Activated naive CD4-positive, alpha-beta T cell treated with anti-CD3 and anti-CD28 coated beads, Interleukin-2, amount 50 U/mL, for 24 hours (primary cell): Measurements from ENCODE around the gene TRIO.

ENCODE experiments used
- H3K27ac Mint-ChIP-seq: one replicate; pipeline ENCODE4 v1.8.0; 2021; ENCODE audit warnings: mild to moderate bottlenecking, mixed read lengths
- H3K27me3 Mint-ChIP-seq: one replicate; pipeline ENCODE4 v1.8.0; 2021; ENCODE audit warnings: mixed read lengths
- H3K36me3 Mint-ChIP-seq: one replicate; pipeline ENCODE4 v1.8.0; 2021; ENCODE audit warnings: mixed read lengths
- H3K4me1 Mint-ChIP-seq: one replicate; pipeline ENCODE4 v1.8.0; 2021; ENCODE audit warnings: mixed read lengths
- H3K4me3 Mint-ChIP-seq: one replicate; pipeline ENCODE4 v1.8.0; 2021; ENCODE audit warnings: mild to moderate bottlenecking, mixed read lengths
- H3K9me3 Mint-ChIP-seq: one replicate; pipeline ENCODE4 v1.8.0; 2021; ENCODE audit warnings: mixed read lengths

The TRIO gene

DNA sequence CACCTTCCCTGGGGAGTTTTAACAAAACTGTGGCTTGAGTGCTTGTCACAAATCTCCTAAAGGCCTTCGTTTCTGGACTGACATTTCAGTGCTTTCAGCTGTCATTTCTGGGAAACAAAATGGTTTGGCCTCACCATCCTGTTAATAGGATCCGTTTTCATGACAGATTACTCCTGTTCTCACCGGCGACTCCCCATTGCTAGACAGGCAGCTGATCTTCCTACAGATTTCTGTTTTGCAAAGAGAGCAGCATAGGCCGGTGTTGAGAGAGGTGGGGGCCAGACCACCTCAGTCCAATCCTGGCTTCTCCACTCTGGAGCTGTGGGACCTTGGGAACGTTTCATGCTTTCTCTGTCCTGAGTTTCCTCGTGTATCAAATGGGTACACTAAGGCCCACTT, 363.0 kb downstream of the TRIO start:
- no peaks in the 10 kb centered on the region for H3K27me3 Mint-ChIP-seq
- H3K4me1 Mint-ChIP-seq = no peaks in the 10 kb centered on the region
- no peak overlapping the region for H3K27ac Mint-ChIP-seq
- no peak overlapping the region for H3K4me3 Mint-ChIP-seq
- no peaks in the 10 kb centered on the region for H3K9me3 Mint-ChIP-seq
- H3K36me3 Mint-ChIP-seq = no peaks in the 10 kb centered on the region

DNA sequence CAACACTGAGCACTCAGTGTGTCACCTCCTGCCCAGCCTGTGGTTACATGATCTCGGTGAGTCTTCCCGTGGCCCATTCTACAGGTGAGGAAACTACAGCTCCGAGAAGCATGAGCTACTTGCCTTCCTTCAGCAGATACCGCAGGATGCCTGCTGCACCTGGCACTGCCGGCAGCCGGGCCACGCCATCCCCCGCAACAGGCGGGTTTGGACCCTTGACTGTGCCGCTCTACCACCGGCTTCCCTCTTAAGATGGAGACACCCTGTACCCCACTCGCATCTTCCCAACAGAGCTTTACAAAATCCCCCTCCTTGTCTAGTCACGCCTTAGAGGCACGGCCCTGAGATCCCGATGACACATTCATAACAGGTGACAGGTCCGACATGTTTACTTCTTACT, 363.5 kb downstream of the TRIO start:
- H3K9me3 Mint-ChIP-seq = no peaks in the 10 kb centered on the region
- H3K4me1 Mint-ChIP-seq = no peaks in the 10 kb centered on the region
- no peak overlapping the region for H3K27ac Mint-ChIP-seq
- H3K36me3 Mint-ChIP-seq = no peaks in the 10 kb centered on the region
- no peaks in the 10 kb centered on the region for H3K27me3 Mint-ChIP-seq
- H3K4me3 Mint-ChIP-seq = no peak overlapping the region

DNA sequence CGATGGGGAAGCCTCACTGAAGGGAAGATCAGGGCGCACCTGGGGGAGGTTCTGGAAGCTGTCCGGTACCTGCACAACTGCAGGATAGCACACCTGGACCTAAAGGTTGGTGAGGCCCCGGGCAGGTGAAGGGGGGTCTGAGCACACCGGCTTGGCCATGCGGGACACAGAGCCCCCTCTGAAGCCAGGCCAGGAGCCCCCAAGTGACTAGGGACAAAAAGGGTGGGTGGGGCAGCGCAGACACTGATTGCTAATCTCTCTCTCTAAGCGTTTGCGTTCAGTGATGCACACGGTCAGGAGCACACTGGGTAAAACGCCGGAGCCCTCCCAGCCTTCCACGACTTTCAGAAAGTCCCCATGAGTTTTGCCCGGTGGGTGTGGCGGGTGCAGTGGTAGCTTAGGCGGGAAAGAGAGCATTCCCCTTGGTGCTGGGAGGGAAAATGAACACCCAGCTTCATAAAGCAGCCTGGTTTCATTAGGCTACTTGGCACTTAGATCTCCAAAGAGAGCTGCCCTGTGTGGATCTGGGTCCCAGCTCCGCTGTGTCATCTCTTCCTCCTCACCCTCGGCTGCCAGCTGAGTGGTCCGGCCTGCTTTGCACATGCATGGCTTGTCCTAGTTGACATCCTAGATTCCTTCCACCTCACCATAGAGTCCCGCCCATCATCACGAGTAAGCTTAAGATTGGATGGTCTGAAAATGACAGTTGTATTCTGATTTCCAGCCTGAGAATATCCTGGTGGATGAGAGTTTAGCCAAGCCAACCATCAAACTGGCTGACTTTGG, 364.2 kb downstream of the TRIO start:
- Mint-ChIP-seq H3K4me1 (no peaks in the 10 kb centered on the region), H3K4me3 (no peak overlapping the region), H3K9me3 (no peaks in the 10 kb centered on the region), H3K27ac (no peak overlapping the region), H3K27me3 (no peaks in the 10 kb centered on the region), H3K36me3 (no peaks in the 10 kb centered on the region)

DNA sequence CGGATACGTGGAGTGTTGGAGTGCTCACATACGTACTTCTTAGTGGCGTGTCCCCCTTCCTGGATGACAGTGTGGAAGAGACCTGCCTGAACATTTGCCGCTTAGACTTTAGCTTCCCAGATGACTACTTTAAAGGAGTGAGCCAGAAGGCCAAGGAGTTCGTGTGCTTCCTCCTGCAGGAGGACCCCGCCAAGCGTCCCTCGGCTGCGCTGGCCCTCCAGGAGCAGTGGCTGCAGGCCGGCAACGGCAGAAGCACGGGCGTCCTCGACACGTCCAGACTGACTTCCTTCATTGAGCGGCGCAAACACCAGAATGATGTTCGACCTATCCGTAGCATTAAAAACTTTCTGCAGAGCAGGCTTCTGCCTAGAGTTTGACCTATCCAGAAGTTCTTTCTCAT, 364.9 kb downstream of the TRIO start:
- no peaks in the 10 kb centered on the region for H3K27me3 Mint-ChIP-seq
- H3K4me1 Mint-ChIP-seq = no peaks in the 10 kb centered on the region
- H3K36me3 Mint-ChIP-seq = no peaks in the 10 kb centered on the region
- H3K9me3 Mint-ChIP-seq = no peaks in the 10 kb centered on the region
- H3K27ac Mint-ChIP-seq = no peak overlapping the region
- H3K4me3 Mint-ChIP-seq = no peak overlapping the region

DNA sequence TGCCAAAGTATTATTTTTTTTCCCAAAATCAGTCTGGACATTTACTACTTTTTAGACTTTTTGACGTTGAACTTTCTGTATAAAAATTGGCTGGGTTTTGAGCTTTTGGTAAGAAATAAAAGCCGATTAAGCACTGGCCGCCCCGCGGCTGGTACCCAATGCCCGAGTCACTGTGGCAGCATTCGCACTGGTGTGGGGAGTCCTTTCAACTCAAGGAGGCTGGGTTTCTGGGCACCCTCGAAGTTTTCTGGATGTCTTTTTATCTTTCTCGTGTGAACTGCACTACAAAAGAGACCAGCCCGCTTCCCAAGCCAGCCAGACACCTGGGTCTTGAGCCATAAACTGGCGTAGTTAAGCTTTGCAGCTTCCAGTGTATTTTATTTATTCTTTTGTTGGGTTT, 366.4 kb downstream of the TRIO start:
- Mint-ChIP-seq H3K9me3 (no peaks in the 10 kb centered on the region), H3K36me3 (no peaks in the 10 kb centered on the region), H3K27ac (no peak overlapping the region), H3K4me3 (no peak overlapping the region), H3K27me3 (no peaks in the 10 kb centered on the region), H3K4me1 (no peaks in the 10 kb centered on the region)

DNA sequence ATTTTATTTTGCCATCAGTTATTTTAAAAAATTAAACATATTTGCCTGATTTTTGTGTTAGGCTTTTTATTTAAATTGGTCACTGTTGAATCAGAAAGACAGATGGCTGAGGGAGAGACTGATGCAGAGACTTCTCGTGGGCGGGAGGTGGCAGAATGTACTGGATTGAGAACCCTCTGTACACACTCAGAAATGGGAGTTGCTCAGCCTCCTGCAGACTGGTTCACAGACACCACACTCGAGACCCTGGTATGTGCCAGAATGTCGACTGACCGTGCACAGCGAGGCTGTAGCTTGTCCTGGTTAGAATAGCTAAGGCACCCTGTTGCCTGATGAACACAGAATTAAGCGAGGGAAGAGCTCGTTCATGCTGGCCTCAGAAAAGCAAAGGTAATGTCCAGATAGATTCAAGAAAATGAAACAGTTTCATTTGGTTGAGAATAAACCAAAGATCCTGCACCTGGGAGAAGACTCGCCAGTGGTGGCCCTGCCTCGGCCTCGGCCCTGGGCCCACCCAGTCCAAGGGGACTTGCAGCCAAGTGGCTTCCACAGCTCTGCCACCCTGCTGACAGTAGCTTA, 367.1 kb downstream of the TRIO start:
- no peaks in the 10 kb centered on the region for H3K27me3 Mint-ChIP-seq
- H3K36me3 Mint-ChIP-seq = no peaks in the 10 kb centered on the region
- no peak overlapping the region for H3K27ac Mint-ChIP-seq
- H3K4me3 Mint-ChIP-seq = no peak overlapping the region
- H3K4me1 Mint-ChIP-seq = no peaks in the 10 kb centered on the region
- no peaks in the 10 kb centered on the region for H3K9me3 Mint-ChIP-seq

DNA sequence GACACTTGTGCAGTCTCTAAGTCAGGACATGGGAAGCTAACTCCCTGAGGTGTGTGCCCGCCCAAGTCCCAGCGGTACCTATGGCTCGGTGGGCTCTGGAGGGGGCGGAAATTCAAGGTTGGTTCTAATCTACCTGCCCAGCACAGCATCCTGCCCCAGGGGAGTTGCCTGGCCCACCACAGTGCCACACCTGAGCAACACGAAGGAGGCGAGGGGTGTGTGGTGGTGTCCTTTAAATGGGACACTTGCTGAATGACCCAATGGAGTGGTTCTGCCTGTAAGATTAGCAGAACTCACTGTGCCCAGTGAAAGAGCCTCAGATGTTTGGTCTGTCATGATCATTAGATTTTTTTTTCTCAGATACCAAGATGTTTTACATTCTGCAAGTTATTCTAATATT, 367.7 kb downstream of the TRIO start:
- H3K4me3 Mint-ChIP-seq = no peak overlapping the region

DNA sequence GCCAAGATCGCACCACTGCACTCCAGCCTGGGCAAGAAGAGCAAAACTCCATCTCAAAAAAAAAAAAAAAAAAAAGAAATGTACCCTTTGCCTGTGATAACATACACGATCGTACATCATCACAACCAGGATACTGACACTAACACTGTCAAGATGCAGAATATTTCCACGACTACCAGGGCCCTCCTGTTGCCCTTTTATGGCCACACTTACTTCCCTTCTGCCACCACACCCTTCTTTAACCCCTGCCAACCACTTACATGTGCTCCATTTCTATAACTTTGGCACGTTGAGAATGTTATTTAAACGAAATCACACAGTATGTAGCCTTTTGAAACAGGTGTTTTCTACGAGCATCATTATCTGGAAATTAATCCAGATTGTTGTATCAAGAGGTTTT, 369.4 kb downstream of the TRIO start:
- Mint-ChIP-seq H3K4me1 (no peaks in the 10 kb centered on the region), H3K4me3 (no peak overlapping the region), H3K9me3 (peaks cover 5% of the 10 kb centered on the region), H3K36me3 (peaks cover 4% of the 10 kb centered on the region), H3K27ac (no peak overlapping the region), H3K27me3 (no peaks in the 10 kb centered on the region)

More for the DNA sequence above, 367.7 kb downstream of the TRIO start:
- Mint-ChIP-seq H3K4me1 (no peaks in the 10 kb centered on the region), H3K27ac (no peak overlapping the region), H3K27me3 (no peaks in the 10 kb centered on the region), H3K36me3 (peaks cover 2% of the 10 kb centered on the region), H3K9me3 (peaks cover 3% of the 10 kb centered on the region)

DNA sequence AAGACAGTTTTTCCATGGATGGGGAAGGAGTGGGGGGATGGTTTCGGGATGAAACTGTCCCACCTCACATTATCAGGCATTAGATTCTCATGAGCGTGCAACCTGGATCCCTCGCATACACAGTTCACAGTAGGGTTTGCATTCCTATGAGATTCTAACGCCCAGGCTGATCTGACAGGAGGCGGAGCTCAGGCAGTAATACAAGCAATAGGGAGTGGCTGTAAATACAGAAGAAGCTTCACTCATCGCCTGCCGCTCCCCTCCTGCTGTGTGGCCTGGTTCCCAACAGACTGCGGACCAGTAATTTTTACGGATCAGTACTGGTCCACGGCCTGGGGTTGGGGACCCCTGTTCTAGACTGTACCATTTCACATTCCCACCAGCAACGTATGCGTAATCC, 370.1 kb downstream of the TRIO start:
- Mint-ChIP-seq H3K36me3 (peaks cover 4% of the 10 kb centered on the region), H3K27me3 (no peaks in the 10 kb centered on the region), H3K4me1 (no peaks in the 10 kb centered on the region), H3K4me3 (no peak overlapping the region), H3K9me3 (peaks cover 5% of the 10 kb centered on the region), H3K27ac (no peak overlapping the region)

DNA sequence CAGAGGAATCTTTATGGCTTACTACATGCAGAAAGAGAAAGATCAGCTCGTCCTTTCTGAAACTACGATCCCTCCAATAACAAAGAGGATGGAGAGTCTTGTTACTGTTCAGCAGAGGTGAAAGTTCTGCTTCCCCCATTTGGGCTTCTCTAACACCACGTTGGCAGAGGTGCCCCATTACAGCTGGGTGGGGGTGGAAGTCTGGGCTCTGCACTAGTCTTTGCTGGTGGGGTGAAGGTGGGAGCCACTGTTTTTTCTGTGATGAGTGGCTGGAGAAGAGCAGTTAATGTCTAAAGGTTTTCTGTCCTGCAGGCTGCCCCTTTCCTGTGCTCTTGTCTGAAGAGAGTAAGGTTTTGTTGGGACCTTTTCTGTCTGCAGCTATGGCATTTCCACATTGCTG, 373.8 kb downstream of the TRIO start:
- Mint-ChIP-seq H3K9me3 (peaks cover 5% of the 10 kb centered on the region), H3K27me3 (peaks cover 1% of the 10 kb centered on the region), H3K36me3 (peaks cover 4% of the 10 kb centered on the region), H3K27ac (no peak overlapping the region), H3K4me3 (no peak overlapping the region), H3K4me1 (no peaks in the 10 kb centered on the region)

DNA sequence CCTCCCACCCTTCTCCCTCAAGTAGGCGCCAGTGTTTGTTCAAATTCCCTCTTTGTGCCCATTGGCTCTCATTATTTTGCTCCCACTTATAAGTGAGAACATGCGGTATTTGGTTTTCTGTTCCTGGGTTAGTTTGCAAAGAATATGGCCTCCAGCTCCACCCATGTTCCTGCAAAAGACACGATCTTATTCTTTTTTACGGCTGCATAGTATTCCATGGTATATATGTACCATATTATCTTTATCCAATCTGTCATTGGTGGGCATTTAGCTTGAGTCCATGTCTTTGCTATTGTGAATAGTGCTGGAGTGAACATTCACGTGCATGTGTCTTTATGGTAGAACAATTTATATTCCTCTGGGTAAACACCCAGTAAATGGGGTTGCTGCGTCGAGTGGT, 375.5 kb downstream of the TRIO start:
- Mint-ChIP-seq H3K36me3 (peaks cover 4% of the 10 kb centered on the region), H3K4me1 (no peaks in the 10 kb centered on the region), H3K27ac (no peak overlapping the region), H3K27me3 (peaks cover 1% of the 10 kb centered on the region), H3K9me3 (peaks cover 5% of the 10 kb centered on the region), H3K4me3 (no peak overlapping the region)

DNA sequence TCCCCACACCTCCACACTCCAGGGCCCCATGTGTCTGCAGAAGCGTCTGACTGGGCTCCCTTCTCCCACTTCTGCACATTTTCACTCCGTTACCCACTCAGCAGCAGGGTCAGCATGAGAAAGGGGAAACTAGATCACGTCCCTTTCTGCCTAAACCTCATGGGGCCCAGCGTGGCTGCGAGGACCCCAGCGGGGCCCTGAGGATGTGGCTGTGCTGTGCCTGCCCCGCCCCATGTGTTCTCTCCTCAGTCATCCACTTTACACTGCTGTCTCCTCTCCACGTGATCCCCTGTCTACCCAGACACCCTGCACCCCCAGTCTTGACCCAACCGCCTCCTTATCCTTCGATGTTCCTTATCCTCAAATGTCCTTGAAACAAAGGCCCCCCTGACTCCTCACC, 378.6 kb downstream of the TRIO start:
- no peak overlapping the region for H3K27ac Mint-ChIP-seq
- H3K9me3 Mint-ChIP-seq = no peaks in the 10 kb centered on the region
- no peak overlapping the region for H3K4me3 Mint-ChIP-seq
- peaks cover 2% of the 10 kb centered on the region for H3K36me3 Mint-ChIP-seq
- H3K27me3 Mint-ChIP-seq = peaks cover 1% of the 10 kb centered on the region
- H3K4me1 Mint-ChIP-seq = no peaks in the 10 kb centered on the region

DNA sequence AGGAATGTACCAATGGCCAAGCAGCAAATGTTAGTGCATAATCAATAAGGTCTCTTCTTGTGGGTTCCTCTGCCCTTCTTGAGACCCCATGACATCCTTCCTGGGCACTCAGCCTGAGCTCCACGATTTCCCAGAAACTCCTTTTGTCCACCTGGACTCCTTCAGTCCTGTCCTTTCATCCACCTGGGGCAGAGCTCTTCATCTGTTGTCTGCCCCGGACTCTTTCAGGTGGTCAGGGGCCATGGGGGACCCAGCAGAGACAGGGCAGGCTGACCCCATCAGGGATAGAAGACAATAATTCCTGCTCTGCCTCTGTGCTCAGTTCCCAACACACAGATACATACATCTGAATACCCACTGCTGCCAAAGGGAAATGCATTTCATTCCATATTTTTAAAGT, 379.6 kb downstream of the TRIO start:
- no peak overlapping the region for H3K27ac Mint-ChIP-seq
- H3K9me3 Mint-ChIP-seq = no peaks in the 10 kb centered on the region
- no peaks in the 10 kb centered on the region for H3K36me3 Mint-ChIP-seq
- H3K4me3 Mint-ChIP-seq = no peak overlapping the region
- H3K27me3 Mint-ChIP-seq = peaks cover 1% of the 10 kb centered on the region
- no peaks in the 10 kb centered on the region for H3K4me1 Mint-ChIP-seq

DNA sequence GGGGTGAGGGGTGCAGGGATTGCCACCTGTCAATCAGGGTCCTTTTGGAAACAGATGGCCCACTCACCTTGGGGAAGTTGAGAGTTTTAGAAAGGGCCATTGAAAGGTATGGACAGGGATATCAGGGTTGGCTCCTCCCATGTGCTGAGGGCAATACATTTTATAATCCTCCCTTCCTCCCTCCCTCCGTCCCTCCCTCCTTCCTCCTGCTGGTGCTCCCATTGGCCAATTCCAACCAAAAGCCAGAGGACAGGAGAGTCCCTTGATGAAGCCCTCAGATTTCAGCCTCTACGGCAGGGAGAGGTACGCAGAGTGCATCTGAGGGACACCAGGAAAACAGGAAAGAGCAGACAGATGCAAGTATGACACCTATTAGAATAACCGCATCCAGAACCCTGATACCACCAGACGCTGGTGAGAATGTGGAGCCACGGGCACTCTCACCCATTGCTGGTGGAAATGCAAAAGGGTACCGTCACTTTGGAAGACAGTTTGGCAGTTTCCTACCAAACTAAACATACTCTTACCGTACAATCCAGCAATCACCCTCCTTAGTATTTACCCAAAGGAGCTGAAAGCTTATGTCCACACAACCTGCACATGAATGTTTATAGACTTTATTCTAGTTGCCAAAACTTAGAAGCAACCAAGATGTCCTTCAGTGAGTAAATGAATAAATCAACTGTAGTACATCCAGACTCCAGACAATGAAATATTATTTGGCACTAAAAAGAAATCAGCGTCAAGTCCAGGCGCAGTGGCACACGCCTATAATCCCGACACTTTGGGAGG, 380.3 kb downstream of the TRIO start:
- no peaks in the 10 kb centered on the region for H3K9me3 Mint-ChIP-seq
- H3K27ac Mint-ChIP-seq = no peak overlapping the region
- H3K4me3 Mint-ChIP-seq = no peak overlapping the region
- peaks cover 1% of the 10 kb centered on the region for H3K27me3 Mint-ChIP-seq
- no peaks in the 10 kb centered on the region for H3K4me1 Mint-ChIP-seq
- no peaks in the 10 kb centered on the region for H3K36me3 Mint-ChIP-seq

DNA sequence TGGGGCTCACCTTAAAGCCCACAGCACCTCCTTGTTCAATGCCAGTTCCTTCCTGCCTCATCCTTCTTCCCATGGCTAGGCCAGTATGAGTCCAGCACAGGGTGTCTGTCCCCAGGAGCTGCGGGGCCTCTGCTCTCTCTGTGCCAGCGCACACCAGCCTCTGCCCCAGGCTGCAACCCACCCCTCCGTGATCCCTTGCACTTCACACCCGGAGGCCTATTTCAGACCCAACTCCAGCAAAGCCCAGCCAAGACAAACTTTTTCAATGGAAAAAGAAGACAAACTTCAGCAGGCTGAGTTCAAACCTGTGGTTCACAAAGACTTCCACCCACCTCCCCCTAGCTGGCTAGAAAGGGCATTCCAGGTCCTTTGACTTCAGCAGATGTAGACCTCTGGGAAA, 382.3 kb downstream of the TRIO start:
- no peak overlapping the region for H3K4me3 Mint-ChIP-seq
- H3K4me1 Mint-ChIP-seq = no peaks in the 10 kb centered on the region
- no peaks in the 10 kb centered on the region for H3K27me3 Mint-ChIP-seq
- H3K9me3 Mint-ChIP-seq = no peaks in the 10 kb centered on the region
- no peak overlapping the region for H3K27ac Mint-ChIP-seq
- no peaks in the 10 kb centered on the region for H3K36me3 Mint-ChIP-seq

DNA sequence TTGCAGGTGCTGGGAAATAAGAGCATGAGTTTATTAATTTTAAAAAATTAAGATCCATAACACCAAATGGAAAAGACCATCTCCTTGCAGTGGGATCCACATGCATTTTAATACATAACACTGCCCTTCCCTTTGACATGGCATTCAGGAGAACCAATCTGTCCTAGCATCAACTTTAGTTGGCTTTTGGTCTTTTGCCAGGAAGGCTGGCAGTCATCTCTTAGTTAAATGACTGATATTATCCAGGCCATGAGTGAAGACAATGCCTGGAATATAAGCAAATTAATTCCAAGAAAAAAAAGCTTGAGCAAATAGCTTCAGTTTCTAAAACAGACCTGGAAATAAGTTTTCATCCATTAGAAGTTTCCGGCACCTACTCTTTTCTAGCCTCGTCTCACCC, 383.4 kb downstream of the TRIO start:
- Mint-ChIP-seq H3K4me1 (no peaks in the 10 kb centered on the region), H3K4me3 (no peak overlapping the region), H3K27me3 (no peaks in the 10 kb centered on the region), H3K36me3 (no peaks in the 10 kb centered on the region), H3K27ac (no peak overlapping the region), H3K9me3 (no peaks in the 10 kb centered on the region)
